DND-41 (cell line): ENCODE results near the gene GPATCH3.

Source experiments
- CTCF ChIP-seq: IDR thresholded peaks from 2 replicates; pipeline ENCODE4 v1.5.1; 2012; ENCODE audit warnings: borderline replicate concordance, low read length, moderate library complexity, mild to moderate bottlenecking; ENCODE audit not compliant: poor library complexity, severe bottlenecking; ENCODE audit errors: extremely low read depth
- EZH2 ChIP-seq: IDR thresholded peaks from 3 replicates; pipeline ENCODE4 v1.6.1; 2012; ENCODE audit warnings: borderline replicate concordance, low read depth, mild to moderate bottlenecking, moderate library complexity, low read length, inconsistent platforms; ENCODE audit not compliant: severe bottlenecking

DNA sequence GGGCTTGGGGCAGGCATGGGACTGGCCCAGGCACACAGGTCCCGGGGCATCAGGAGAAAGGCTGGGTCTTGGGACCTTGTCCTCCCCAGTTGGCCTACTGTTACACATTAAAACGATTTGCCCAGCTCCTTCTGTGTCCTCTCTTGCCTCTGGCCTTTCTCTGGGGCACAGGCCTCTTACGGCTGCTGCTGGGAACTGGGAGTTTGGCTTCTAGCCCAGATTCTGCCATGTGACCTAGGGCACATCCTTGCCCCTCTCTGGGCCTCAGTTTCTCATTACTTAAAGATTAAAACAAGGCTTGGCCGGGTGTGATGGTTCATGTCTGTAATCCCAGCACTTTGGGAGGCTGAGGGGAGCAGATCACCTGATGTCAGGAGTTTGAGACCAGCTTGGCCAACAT, 46.0 kb upstream of the GPATCH3 start:
- TF ChIP-seq CTCF (no peak), EZH2 (no peak)
